Tibial nerve (tissue), 4 donors: ENCODE data around the gene MRPS5. TPM values are rescaled to one million over a fixed set of nuclear protein-coding genes. Genes with fewer than 3 reads are reported as not detected.
A peak's percentile ranks its signal among the peaks of the same experiment; 100 is the strongest.

Experiments
- DNase-seq, 2 donors: peaks; one replicate each; pipeline ENCODE4 v3.0.0-alpha.2; 2019; ENCODE audit warnings: low spot score in 2 of 2
- H3K27ac ChIP-seq, 4 donors: fragments of 200-600 bp; sonication (generic) in 3 of 4; one replicate each; pipeline ENCODE4 v1.5.1; 2017 to 2019; ENCODE audit warnings: mild to moderate bottlenecking in 1 of 4
- H3K27me3 ChIP-seq, 2 donors: fragments of 200-600 bp; sonication (generic) in 1 of 2; one replicate each; pipeline versions ENCODE4 v1.5.1 to v1.6.0; 2017 to 2019
- H3K36me3 ChIP-seq, 3 donors: fragments of 200-600 bp; sonication (generic); one replicate each; pipeline ENCODE4 v1.5.1; 2018 to 2019
- H3K4me1 ChIP-seq, 4 donors: fragments of 200-600 bp; sonication (generic) in 3 of 4; one replicate each; pipeline ENCODE4 v1.5.1; 2017 to 2019
- H3K4me3 ChIP-seq, 4 donors: fragments of 200-600 bp; sonication (generic) in 3 of 4; one replicate each; pipeline ENCODE4 v1.5.1; 2017 to 2019; ENCODE audit warnings: mild to moderate bottlenecking in 1 of 4, moderate library complexity in 1 of 4
- H3K9me3 ChIP-seq, 4 donors: fragments of 200-600 bp; sonication (generic) in 3 of 4; one replicate each; pipeline ENCODE4 v1.5.1; 2017 to 2019
- EP300 ChIP-seq, 2 donors: sonication (generic); formaldehyde crosslinking; IDR thresholded peaks; one replicate each; pipeline ENCODE4 v1.6.1; 2017; ENCODE audit warnings: antibody characterized with exemption in 2 of 2, mild to moderate bottlenecking in 1 of 2
- POLR2A ChIP-seq, 2 donors: fragments of 450-650 bp; IDR thresholded peaks; one replicate each; pipeline ENCODE4 v1.6.1; 2017; ENCODE audit warnings: antibody characterized with exemption in 2 of 2, mild to moderate bottlenecking in 2 of 2, moderate library complexity in 2 of 2
- WGBS, 2 donors: methylation state at CpG; one replicate each; pipeline ENCODE4 v1.1.5; 2018; 5-methylcytosine and 5-hydroxymethylcytosine counted together
- total RNA-seq, 4 donors: library from RNA; depleted of rRNA; stranded (reverse); fragments of >200 nt; gene quantifications; one replicate each; pipeline ENCODE4 v1.1.0, GENCODE V29; 2016
- TF ChIP-seq, protein P1 (sequence below), 5 experiments: fragments of 200-600 bp in 3 of 5; fragments of 450-650 bp in 2 of 5; sonication (generic) in 3 of 5; IDR thresholded peaks; one replicate each; pipeline ENCODE4 v1.5.1; 2016 to 2019; ENCODE audit warnings: antibody characterized with exemption in 5 of 5, mild to moderate bottlenecking in 3 of 5, moderate library complexity in 2 of 5

MRPS5 gene
- total RNA-seq, 4 donors from 2014 or later, result 34.3 to 67.8 (median 50.8) TPM

- peak overlapping the region; percentile 61 to 94 (median 83) for H3K27ac ChIP-seq
- H3K36me3 ChIP-seq, result no peaks in the 10 kb centered on the region
- 73 to 83% methylated on average over 10 to 11 of the region's 12 CpGs for WGBS, 2 donors
- H3K4me1 ChIP-seq, result peaks cover 0 to 69% (median 30%) of the 10 kb centered on the region in 4 donors
- TF ChIP-seq, protein P1, sequence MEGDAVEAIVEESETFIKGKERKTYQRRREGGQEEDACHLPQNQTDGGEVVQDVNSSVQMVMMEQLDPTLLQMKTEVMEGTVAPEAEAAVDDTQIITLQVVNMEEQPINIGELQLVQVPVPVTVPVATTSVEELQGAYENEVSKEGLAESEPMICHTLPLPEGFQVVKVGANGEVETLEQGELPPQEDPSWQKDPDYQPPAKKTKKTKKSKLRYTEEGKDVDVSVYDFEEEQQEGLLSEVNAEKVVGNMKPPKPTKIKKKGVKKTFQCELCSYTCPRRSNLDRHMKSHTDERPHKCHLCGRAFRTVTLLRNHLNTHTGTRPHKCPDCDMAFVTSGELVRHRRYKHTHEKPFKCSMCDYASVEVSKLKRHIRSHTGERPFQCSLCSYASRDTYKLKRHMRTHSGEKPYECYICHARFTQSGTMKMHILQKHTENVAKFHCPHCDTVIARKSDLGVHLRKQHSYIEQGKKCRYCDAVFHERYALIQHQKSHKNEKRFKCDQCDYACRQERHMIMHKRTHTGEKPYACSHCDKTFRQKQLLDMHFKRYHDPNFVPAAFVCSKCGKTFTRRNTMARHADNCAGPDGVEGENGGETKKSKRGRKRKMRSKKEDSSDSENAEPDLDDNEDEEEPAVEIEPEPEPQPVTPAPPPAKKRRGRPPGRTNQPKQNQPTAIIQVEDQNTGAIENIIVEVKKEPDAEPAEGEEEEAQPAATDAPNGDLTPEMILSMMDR (IDR thresholded peaks at IDR 0.05), result no peak
- TF ChIP-seq POLR2A (IDR thresholded peaks at IDR 0.05), result no peak
- no peak for TF ChIP-seq EP300 (IDR thresholded peaks at IDR 0.05)
- DNase-seq, result no peak
- no peak overlapping the region for H3K4me3 ChIP-seq
- H3K9me3 ChIP-seq, result no peaks in the 10 kb centered on the region
- no peaks in the 10 kb centered on the region for H3K27me3 ChIP-seq
Observed at GRCh38 chr2:95059656-95060370, 61.8 kb downstream of the MRPS5 start.

DNA sequence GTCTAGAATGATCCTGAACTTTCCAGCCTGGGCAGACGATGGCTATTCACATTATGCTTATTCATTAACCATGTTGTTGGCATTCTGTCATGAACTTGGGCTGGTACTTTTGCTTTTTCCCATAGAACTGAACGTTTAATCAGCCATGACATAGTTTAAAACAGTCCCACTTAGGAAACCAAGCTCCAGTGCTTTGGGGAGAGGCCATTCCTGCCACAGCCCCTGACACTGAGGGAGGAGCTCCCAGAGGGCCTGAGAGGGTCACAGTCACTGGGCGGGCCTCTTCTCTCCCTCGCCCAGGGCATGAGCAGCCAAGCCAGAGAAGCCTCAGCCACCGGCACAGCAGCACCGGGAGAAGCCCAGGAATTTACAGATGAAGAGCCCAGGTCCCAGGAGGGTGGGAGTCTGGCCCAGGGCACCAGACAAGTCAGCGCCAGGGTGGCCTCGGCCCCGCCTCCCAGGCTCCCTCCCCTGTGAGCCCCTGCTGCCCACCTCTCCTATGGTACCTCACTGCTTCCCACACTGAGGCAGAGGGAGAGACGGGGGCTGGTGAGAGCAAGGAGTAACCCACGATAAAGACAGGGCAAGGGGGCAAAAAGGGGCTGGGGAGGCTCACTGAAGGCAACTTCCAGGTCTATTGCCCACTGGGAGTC is 62.5 kb downstream of the MRPS5 start:
- no peak for DNase-seq
- TF ChIP-seq EP300 (IDR thresholded peaks at IDR 0.05), result peak in 1 of 2 donors; percentile 34
- TF ChIP-seq POLR2A (IDR thresholded peaks at IDR 0.05), result peak in 1 of 2 donors; percentile 42
- TF ChIP-seq, protein P1 (IDR thresholded peaks at IDR 0.05), result no peak
- no peak overlapping the region for H3K4me3 ChIP-seq
- no peaks in the 10 kb centered on the region for H3K27me3 ChIP-seq
- 42 to 50% methylated on average over 9 to 11 of the region's 11 CpGs for WGBS, 2 donors
- peak overlapping the region; percentile 61 to 94 (median 83) for H3K27ac ChIP-seq
- no peaks in the 10 kb centered on the region for H3K36me3 ChIP-seq
- H3K9me3 ChIP-seq, result no peaks in the 10 kb centered on the region
- peaks cover 0 to 69% (median 30%) of the 10 kb centered on the region in 4 donors for H3K4me1 ChIP-seq

GRCh38 chr2:95058466-95058988 is 63.1 kb downstream of the MRPS5 start:
- no peak for DNase-seq
- H3K4me3 ChIP-seq, result no peak overlapping the region
- H3K4me1 ChIP-seq, result peaks cover 0 to 69% (median 28%) of the 10 kb centered on the region in 4 donors
- no peaks in the 10 kb centered on the region for H3K9me3 ChIP-seq
- TF ChIP-seq POLR2A (IDR thresholded peaks at IDR 0.05) (no peak), EP300 (IDR thresholded peaks at IDR 0.05) (no peak)
- TF ChIP-seq, protein P1 (IDR thresholded peaks at IDR 0.05), result no peak
- no peaks in the 10 kb centered on the region for H3K27me3 ChIP-seq
- H3K36me3 ChIP-seq, result peaks cover 0 to under 1% (median 0%) of the 10 kb centered on the region in 3 donors
- peak overlapping the region; percentile 61 to 94 (median 83) for H3K27ac ChIP-seq
- 47 to 60% methylated on average over 9 of the region's 9 CpGs for WGBS, 2 donors

DNA sequence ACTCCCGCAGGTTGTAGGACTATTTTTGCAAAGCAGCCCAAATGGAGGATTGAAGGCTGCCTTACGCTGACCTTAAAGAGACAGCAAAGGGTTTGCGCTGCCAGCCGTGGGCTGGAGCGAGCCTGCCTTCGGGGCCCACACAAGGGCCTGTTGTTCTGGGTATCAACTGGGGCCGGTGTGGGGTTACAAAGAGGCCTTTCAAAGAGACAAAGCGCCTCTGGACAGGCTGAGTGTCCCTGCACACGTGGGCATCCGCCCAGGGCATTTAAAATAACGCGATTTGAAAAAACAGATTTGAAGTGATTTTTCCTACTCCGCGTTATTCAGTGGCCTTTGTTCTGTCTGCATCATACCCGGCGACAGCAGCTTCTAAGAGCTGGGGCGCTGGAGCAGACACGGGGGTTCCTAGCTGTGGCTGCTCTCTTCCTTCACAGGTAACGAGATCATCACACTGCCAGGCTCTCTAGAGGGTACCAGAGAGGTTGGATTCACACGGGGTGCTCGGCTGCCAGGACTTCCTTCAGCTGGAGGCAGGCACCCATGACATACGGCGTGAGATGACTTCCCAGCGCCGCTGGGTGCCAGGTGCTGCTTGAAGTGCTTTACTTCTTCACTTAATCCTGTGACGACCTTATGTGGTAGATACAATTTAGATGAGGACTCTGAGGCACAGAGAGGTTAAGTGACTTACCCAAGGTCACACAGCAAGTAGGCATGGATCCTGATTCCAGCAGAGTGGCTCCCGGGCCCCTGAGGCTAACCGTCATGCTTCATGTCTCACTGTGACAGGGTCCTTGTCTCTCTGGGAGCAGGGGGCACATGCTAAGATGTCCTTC is 63.9 kb downstream of the MRPS5 start:
- H3K4me1 ChIP-seq, result peaks cover 0 to 66% (median 28%) of the 10 kb centered on the region in 4 donors
- H3K36me3 ChIP-seq, result peaks cover 0 to 8% (median 0%) of the 10 kb centered on the region in 3 donors
- TF ChIP-seq EP300 (IDR thresholded peaks at IDR 0.05) (peak; percentile 74 to 86), POLR2A (IDR thresholded peaks at IDR 0.05) (peak in 1 of 2 donors; percentile 40)
- TF ChIP-seq, protein P1 (IDR thresholded peaks at IDR 0.05), result no peak
- peak overlapping the region; percentile 70 to 94 (median 83) for H3K27ac ChIP-seq
- peak overlapping the region in 2 of 4 donors; percentile 3 to 30 for H3K4me3 ChIP-seq
- no peaks in the 10 kb centered on the region for H3K9me3 ChIP-seq
- WGBS, 2 donors, result 50 to 52% methylated on average over 28 of the region's 28 CpGs
- no peak for DNase-seq
- H3K27me3 ChIP-seq, result no peaks in the 10 kb centered on the region
